CD14-positive monocyte (primary cell): Measurements from ENCODE around the gene POC1A. TPM values are rescaled to one million over a fixed set of nuclear protein-coding genes. Genes with fewer than 3 reads are reported as not detected.
"Not testable (repeated sequence)": the region's sequence is repeated elsewhere in the genome, so short reads cannot be mapped to it uniquely, and the experiment has no call there.

ENCODE experiments used
- DNase-seq, 3 donors: peaks; one replicate each; pipeline ENCODE4 v3.0.0-alpha.2; 2011 to 2022
- H2AFZ ChIP-seq: 2 replicates; pipeline ENCODE4 v1.6.0; 2012; ENCODE audit warnings: mild to moderate bottlenecking, low read depth, low read length, inconsistent platforms; ENCODE audit not compliant: insufficient read depth, poor library complexity, severe bottlenecking
- H3K27ac ChIP-seq, 2 donors: 1 replicate in 1 of 2; 2 replicates in 1 of 2; pipeline ENCODE4 v1.5.1; 2012 to 2013; ENCODE audit warnings: low read length in 2 of 2, control low read depth in 1 of 2, inconsistent platforms in 1 of 2, low read depth in 1 of 2, mild to moderate bottlenecking in 1 of 2
- H3K27me3 ChIP-seq, 2 donors: one replicate each; pipeline versions ENCODE4 v1.6.0 to v1.6.1; 2011 to 2013; ENCODE audit warnings: low read length in 2 of 2; ENCODE audit not compliant: control insufficient read depth in 2 of 2, insufficient read depth in 2 of 2
- H3K36me3 ChIP-seq, 2 donors: replicated peaks in 1 of 2; 1 replicate in 1 of 2; 2 replicates in 1 of 2; pipeline versions ENCODE4 v1.5.1 to v1.6.1; 2012 to 2013; ENCODE audit warnings: low read length in 2 of 2, control low read depth in 1 of 2, inconsistent platforms in 1 of 2, mild to moderate bottlenecking in 1 of 2; ENCODE audit not compliant: insufficient read depth in 2 of 2, control insufficient read depth in 1 of 2
- H3K4me1 ChIP-seq, 2 donors: 1 replicate in 1 of 2; 2 replicates in 1 of 2; pipeline versions ENCODE4 v1.5.1 to v1.6.1; 2012 to 2013; ENCODE audit warnings: low read length in 2 of 2, control low read depth in 1 of 2, inconsistent platforms in 1 of 2, mild to moderate bottlenecking in 1 of 2, moderate library complexity in 1 of 2; ENCODE audit not compliant: insufficient read depth in 2 of 2, control insufficient read depth in 1 of 2
- H3K4me2 ChIP-seq: replicated peaks from 2 replicates; pipeline ENCODE3; 2012; ENCODE audit warnings: low read length, moderate library complexity, mild to moderate bottlenecking; ENCODE audit not compliant: poor library complexity, severe bottlenecking; ENCODE audit errors: extremely low read depth
- H3K4me3 ChIP-seq, 3 experiments: fragments of 200-600 bp in 1 of 3; sonication (generic) in 1 of 3; replicated peaks in 1 of 3; 1 replicate in 2 of 3; 2 replicates in 1 of 3; pipeline ENCODE4 v1.5.1; 2011 to 2013; ENCODE audit warnings: low read length in 3 of 3, mild to moderate bottlenecking in 3 of 3, control low read depth in 2 of 3, low read depth in 2 of 3, inconsistent platforms in 1 of 3, moderate library complexity in 1 of 3
- H3K79me2 ChIP-seq: 2 replicates; pipeline ENCODE4 v1.6.0; 2012; ENCODE audit warnings: mild to moderate bottlenecking, control low read depth, inconsistent platforms, low read length, moderate library complexity; ENCODE audit not compliant: insufficient read depth
- H3K9ac ChIP-seq: 2 replicates; pipeline ENCODE4 v1.6.0; 2017; ENCODE audit warnings: low read length, mild to moderate bottlenecking; ENCODE audit not compliant: insufficient read depth, poor library complexity, severe bottlenecking
- H3K9me3 ChIP-seq, 2 donors: replicated peaks in 1 of 2; 1 replicate in 1 of 2; 2 replicates in 1 of 2; pipeline versions ENCODE4 v1.5.1 to v1.6.1; 2012 to 2013; ENCODE audit warnings: low read length in 2 of 2, control low read depth in 1 of 2; ENCODE audit not compliant: control insufficient read depth in 1 of 2, insufficient read depth in 1 of 2
- H4K20me1 ChIP-seq: 2 replicates; pipeline ENCODE4 v1.6.0; 2012; ENCODE audit warnings: mild to moderate bottlenecking, low read length, control low read depth, moderate library complexity; ENCODE audit not compliant: insufficient read depth
- H3K27ac Mint-ChIP-seq, 7 donors: one replicate each; pipeline ENCODE4 v1.8.0; 2020; ENCODE audit warnings: mild to moderate bottlenecking in 7 of 7, mixed read lengths in 7 of 7, moderate library complexity in 6 of 7, inconsistent platforms in 2 of 7
- H3K27me3 Mint-ChIP-seq, 3 donors: one replicate each; pipeline ENCODE4 v1.8.0; 2021 to 2022; ENCODE audit warnings: low read depth in 3 of 3, mild to moderate bottlenecking in 3 of 3, mixed read lengths in 3 of 3, moderate library complexity in 3 of 3, inconsistent platforms in 1 of 3
- H3K36me3 Mint-ChIP-seq, 2 donors: one replicate each; pipeline ENCODE4 v1.8.0; 2020; ENCODE audit warnings: mixed read lengths in 2 of 2, inconsistent platforms in 1 of 2, mild to moderate bottlenecking in 1 of 2
- H3K4me1 Mint-ChIP-seq: one replicate; pipeline ENCODE4 v1.8.0; 2020; ENCODE audit warnings: mild to moderate bottlenecking, mixed read lengths
- H3K4me3 Mint-ChIP-seq, 2 donors: one replicate each; pipeline ENCODE4 v1.8.0; 2020; ENCODE audit warnings: mild to moderate bottlenecking in 2 of 2, mixed read lengths in 2 of 2, moderate library complexity in 1 of 2
- H3K9me3 Mint-ChIP-seq, 7 donors: one replicate each; pipeline ENCODE4 v1.8.0; 2020 to 2022; ENCODE audit warnings: mixed read lengths in 7 of 7, mild to moderate bottlenecking in 6 of 7, moderate library complexity in 6 of 7, inconsistent platforms in 2 of 7
- CTCF ChIP-seq: fragments of 200-600 bp; IDR thresholded peaks from one replicate; pipeline ENCODE4 v1.8.0; 2022; ENCODE audit warnings: antibody characterized with exemption, mild to moderate bottlenecking
- WGBS: methylation state at CpG from one replicate; pipeline ENCODE4 v1.1.5; 2013; ENCODE audit warnings: missing lambda C conversion rate; ENCODE audit not compliant: insufficient coverage; 5-methylcytosine and 5-hydroxymethylcytosine counted together
- intact Hi-C, 2 donors: fragments of 100-400 bp; cut with micrococcal nuclease; formaldehyde crosslinking; loops; one replicate each; pipeline versions ENCODE4 v1.15.0 to v1.15.1; 2023
- polyA plus RNA-seq, 3 donors: library from polyadenylated mRNA; depleted of rRNA in 1 of 3; unstranded in 2 of 3; stranded (reverse) in 1 of 3; fragments of 300-500 nt in 2 of 3; fragments of >200 nt in 1 of 3; fragmentation: Illumina TruSeq in 2 of 3; gene quantifications; 1 replicate in 2 of 3; 2 replicates in 1 of 3; pipeline ENCODE4 v1.2.3, GENCODE V29; 2012 to 2021

Gene POC1A
- polyA plus RNA-seq, 3 donors: 1.2 to 2.0 (median 1.5) TPM

- intact Hi-C loops: no loop called here
- H3K4me3 Mint-ChIP-seq: no peak overlapping the region
Measured at GRCh38 chr3:52181543-52181942, 27.3 kb upstream of the POC1A start.

GRCh38 chr3:52178537-52178936 is 24.3 kb upstream of the POC1A start:
- H3K36me3 Mint-ChIP-seq: peaks cover 3 to 7% of the 10 kb centered on the region in 2 donors
- Histone ChIP-seq H3K4me2 (no peak overlapping the region), H2AFZ (no peak overlapping the region), H3K9me3 (no peaks in the 10 kb centered on the region), H3K79me2 (no peaks in the 10 kb centered on the region), H3K4me1 (peaks cover 29 to 34% of the 10 kb centered on the region in 2 donors), H3K27me3 (no peaks in the 10 kb centered on the region), H3K27ac (no peak overlapping the region), H3K36me3 (no peaks in the 10 kb centered on the region), H4K20me1 (no peaks in the 10 kb centered on the region), H3K9ac (no peak overlapping the region), H3K4me3 (no peak overlapping the region)
- intact Hi-C loops: no loop called here
- 91% methylated on average over 1 of the region's 1 CpG for WGBS
- H3K27ac Mint-ChIP-seq: peak overlapping the region in 4 of 7 donors; percentile 9 to 80 (median 52)
- H3K4me3 Mint-ChIP-seq: no peak overlapping the region
- H3K27me3 Mint-ChIP-seq: peaks cover 1 to 6% (median 4%) of the 10 kb centered on the region in 3 donors
- TF ChIP-seq CTCF: no peak
- peaks cover 36% of the 10 kb centered on the region for H3K4me1 Mint-ChIP-seq
- peaks cover 0 to 5% (median 0%) of the 10 kb centered on the region in 7 donors for H3K9me3 Mint-ChIP-seq
- no peak for DNase-seq

More at GRCh38 chr3:52181543-52181942, 27.3 kb upstream of the POC1A start:
- Histone ChIP-seq H3K27me3 (no peaks in the 10 kb centered on the region), H3K79me2 (peaks cover 6% of the 10 kb centered on the region), H2AFZ (no peak overlapping the region), H3K9ac (no peak overlapping the region), H3K27ac (no peak overlapping the region), H3K9me3 (no peaks in the 10 kb centered on the region), H3K4me1 (peaks cover 24 to 26% of the 10 kb centered on the region in 2 donors), H4K20me1 (no peaks in the 10 kb centered on the region), H3K4me3 (no peak overlapping the region), H3K4me2 (no peak overlapping the region), H3K36me3 (no peaks in the 10 kb centered on the region)
- WGBS: 82% methylated on average over 3 of the region's 4 CpGs
- Mint-ChIP-seq H3K36me3 (peaks cover 0 to 3% of the 10 kb centered on the region in 2 donors), H3K27me3 (peaks cover 1 to 4% (median 2%) of the 10 kb centered on the region in 3 donors), H3K9me3 (peaks cover 0 to 5% (median 0%) of the 10 kb centered on the region in 7 donors), H3K4me1 (peaks cover 37% of the 10 kb centered on the region), H3K27ac (no peak overlapping the region)
- no peak for DNase-seq
- no peak for TF ChIP-seq CTCF

GRCh38 chr3:52178126-52178525 is 23.9 kb upstream of the POC1A start:
- H2AFZ ChIP-seq, H4K20me1 ChIP-seq, H3K9ac ChIP-seq, H3K27me3 ChIP-seq, H3K27ac ChIP-seq, H3K36me3 ChIP-seq, H3K9me3 Mint-ChIP-seq, H3K4me3 Mint-ChIP-seq, H3K27me3 Mint-ChIP-seq, H3K4me2 ChIP-seq, H3K9me3 ChIP-seq, H3K4me3 ChIP-seq, H3K36me3 Mint-ChIP-seq, H3K79me2 ChIP-seq, intact Hi-C loops: not testable (repeated sequence)
- H3K4me1 ChIP-seq: peaks cover 29 to 34% of the 10 kb centered on the region in 2 donors
- 36% methylated on average over 2 of the region's 4 CpGs for WGBS
- peak overlapping the region in 4 of 7 donors; percentile 9 to 82 (median 69) for H3K27ac Mint-ChIP-seq
- H3K4me1 Mint-ChIP-seq: peaks cover 36% of the 10 kb centered on the region
- DNase-seq: peak; percentile 64 to 86 (median 74)
